Mesenteric fat pad (tissue), 1 donor: ENCODE data around the gene SEZ6L. TPM values are rescaled to one million over a fixed set of nuclear protein-coding genes. Genes with fewer than 3 reads are reported as not detected.

Experiments
- DNase-seq: peaks from one replicate; pipeline ENCODE4 v3.0.0-alpha.2; 2020; ENCODE audit warnings: low spot score
- total RNA-seq: library from RNA; stranded (reverse); fragmentation: NEBNext Ultra II Directional; extraction: Animal tissue kit (Norgen Biotek cat#: 25700); gene quantifications from one replicate; pipeline ENCODE4 v1.2.1, GENCODE V29; 2021
- donor health status: DM: yes; HTN: yes; CAD: no.

SEZ6L gene
- total RNA-seq, 1 donor from 2014 or later = not detected

DNA sequence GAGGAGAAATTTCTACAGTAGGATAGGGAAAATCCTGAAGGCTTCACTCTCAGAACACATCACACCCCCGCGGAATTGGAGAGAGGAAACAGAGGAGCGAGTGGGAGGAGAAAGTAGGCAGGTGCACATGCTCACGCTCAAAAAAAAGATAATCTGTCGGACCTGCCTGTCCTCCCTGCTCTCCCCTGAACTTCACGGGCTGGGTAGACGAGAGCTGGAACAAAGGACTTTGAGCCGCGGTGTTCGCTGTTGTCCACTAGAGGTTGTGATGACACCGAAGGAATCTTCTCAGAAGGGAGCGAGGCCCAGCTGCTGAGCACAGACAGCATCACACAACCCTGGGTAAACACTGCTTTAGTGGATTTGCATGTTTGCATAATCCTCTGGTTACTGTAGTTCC, 5.0 kb downstream of the SEZ6L start:
- DNase-seq = no peak

- no peak for DNase-seq
Observed at GRCh38 chr22:26182723-26183122, 13.5 kb downstream of the SEZ6L start.

DNA sequence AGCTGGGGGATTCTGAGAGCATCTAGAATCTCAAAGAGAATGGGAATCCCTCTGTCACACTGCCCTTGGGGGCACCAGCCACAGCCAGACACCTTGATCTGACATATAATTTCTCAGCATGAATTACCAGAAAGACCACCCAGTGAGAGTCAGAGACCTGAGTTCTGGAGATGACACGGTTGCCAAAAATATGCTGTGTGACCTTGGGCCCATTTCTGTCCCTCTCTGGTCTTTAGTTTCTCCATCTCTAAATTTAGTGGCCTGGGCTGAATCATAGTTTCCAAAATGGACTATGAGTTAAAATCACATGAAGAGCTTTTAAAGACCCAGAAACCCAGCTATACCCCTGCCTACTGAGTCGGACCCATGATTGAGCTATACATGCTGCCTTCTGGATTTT, 15.9 kb downstream of the SEZ6L start:
- no peak for DNase-seq

GRCh38 chr22:26188341-26188740, 19.1 kb downstream of the SEZ6L start:
- DNase-seq = no peak

- DNase-seq = no peak
Observed at GRCh38 chr22:26194313-26194712, 25.1 kb downstream of the SEZ6L start.

DNA sequence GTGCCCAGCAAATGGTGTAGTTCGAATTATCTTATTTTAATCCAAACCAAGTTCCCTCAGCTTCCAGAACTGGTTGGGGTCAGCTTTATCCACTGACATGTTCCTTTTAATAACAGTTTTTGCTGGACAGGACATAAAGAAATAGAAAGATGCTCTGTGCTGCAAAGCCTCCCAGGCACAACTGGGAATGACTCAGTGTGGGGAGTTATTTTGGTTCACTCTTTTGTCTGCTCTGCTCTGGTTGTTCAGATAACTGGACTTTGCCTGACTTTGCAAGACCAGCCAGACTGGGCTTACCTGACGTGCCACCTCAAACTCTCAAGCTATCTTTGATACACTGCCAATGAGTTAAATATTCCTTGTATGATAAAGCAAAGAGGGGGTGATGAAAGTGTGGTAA, 25.6 kb downstream of the SEZ6L start:
- no peak for DNase-seq

DNA sequence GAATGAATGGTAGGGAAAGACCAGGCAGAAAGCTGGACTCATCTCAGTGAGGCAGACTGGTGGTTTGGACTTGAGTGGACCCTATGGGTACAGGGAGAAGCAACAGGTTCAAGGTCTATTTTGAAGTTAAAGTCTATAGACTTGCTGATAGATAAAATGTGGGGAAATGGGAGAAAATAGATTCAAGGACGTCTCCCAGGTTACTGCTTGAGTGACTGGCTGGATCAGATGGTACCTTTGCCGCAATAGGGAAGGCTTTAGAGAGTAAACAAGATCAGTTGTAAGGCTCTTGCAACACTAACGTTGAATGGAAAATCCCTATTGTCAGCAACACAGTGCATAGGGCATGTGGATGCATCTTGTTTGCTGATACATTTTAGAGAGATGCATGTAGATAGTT, 27.4 kb downstream of the SEZ6L start:
- no peak for DNase-seq

DNA sequence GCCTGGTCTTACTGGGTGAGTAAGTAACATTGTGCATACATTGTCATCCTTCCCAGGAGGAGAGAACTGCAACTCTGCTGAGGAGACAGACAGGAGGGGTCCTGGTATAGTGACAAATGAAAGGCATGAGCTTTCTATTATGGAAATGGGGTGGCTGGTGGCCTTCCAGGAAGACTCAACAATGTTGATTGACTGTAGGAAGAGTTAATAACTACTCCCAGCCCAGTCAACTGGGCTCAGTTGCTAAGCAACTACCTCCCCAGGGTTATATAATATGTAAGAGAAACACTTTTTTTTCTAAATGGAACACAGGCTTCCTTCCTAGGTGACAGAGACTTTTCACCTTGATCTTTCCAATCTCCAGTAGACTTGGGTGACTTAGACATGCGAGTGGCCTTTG, 28.2 kb downstream of the SEZ6L start:
- DNase-seq = no peak

DNA sequence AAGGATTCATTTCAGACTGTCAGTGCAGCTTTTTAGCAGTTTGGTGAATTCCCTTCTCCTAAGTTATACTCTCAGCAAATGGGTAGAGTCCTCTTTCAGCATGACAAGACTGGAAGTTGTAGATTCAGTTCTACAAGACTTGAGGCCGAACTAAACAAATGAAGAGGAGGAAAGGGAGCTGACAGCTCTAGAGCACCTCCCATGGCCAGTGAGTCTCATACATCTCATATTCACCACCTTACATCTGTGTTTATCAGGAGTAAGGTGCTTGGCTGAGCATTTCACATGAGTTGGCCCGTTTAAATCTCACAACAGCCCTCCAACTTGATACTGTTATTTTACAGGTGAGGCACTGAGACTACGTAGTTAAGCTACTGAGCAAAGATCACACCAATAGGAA, 30.4 kb downstream of the SEZ6L start:
- DNase-seq = no peak

DNA sequence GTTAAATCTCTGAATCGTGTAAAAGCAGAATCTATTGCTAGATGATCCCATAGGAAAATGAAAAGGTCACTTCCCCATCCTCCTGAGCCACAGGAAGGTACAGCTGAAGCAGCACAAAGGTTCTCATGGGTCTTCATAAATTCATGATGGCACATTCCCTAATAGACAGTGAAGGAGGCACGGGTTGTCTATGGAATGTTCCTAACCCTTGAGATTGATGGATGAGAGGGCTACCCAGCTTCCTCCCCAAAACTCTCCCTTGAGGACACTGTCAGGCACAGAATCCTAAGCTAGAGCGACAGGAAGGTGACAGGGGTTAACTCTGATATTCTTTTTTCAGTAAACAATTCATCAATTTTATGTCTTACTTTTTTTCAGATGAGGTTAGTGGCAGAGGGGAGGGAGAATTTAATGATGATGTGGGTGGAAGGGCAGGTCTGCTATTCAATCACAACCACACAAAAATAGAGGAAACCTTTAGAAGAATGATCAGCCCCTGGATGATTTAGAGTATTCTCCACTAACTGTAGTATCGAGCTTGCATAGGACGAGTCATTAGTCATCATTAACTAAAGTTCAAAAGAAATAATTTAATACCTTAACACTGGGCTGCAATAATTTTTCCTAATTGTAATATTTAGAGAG, 33.1 kb downstream of the SEZ6L start:
- DNase-seq = no peak

GRCh38 chr22:26205494-26205893, 36.2 kb downstream of the SEZ6L start:
- no peak for DNase-seq

DNA sequence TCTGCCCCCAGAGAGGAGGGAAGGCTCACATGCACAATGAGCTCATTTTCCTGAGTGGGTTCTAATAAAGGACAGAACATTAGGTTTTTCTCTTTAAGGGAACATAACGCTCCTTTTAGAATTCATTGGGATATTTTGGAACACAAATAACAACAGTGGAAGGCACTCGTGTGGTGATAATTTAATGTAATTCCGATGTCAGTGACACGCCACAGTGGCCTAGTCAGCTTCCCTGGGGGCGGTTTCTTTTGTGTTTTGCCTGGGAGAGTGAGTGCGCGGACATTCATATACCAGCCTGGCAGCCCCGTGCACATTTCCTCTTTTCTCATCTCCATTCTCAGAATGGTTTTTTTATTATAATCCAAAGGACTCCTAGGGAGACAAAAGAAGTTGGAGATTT, 41.1 kb downstream of the SEZ6L start:
- DNase-seq = no peak

DNA sequence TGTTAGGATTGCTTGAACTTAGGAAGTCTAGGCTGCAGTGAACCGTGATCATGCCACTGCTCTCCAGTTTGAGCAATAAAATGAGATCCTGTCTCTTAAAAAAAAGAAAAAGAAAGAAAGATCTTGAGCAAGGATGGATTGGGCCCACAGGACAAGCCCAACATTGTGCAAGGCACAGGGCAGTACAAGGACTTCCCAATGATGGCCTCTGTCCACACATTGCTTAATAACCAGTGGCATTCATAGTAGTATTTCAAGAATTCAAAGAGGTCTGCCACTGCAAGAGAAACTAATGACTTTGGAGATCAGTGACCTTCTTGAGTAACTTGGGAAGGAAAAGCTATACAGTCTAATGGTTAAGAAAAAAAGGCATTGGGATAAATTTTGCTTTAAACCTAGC, 44.6 kb downstream of the SEZ6L start:
- DNase-seq = no peak

- no peak for DNase-seq
Observed at GRCh38 chr22:26214466-26214865, 45.2 kb downstream of the SEZ6L start.

GRCh38 chr22:26215736-26216135, 46.5 kb downstream of the SEZ6L start:
- no peak for DNase-seq

GRCh38 chr22:26225207-26225606, 55.9 kb downstream of the SEZ6L start:
- DNase-seq = no peak

DNA sequence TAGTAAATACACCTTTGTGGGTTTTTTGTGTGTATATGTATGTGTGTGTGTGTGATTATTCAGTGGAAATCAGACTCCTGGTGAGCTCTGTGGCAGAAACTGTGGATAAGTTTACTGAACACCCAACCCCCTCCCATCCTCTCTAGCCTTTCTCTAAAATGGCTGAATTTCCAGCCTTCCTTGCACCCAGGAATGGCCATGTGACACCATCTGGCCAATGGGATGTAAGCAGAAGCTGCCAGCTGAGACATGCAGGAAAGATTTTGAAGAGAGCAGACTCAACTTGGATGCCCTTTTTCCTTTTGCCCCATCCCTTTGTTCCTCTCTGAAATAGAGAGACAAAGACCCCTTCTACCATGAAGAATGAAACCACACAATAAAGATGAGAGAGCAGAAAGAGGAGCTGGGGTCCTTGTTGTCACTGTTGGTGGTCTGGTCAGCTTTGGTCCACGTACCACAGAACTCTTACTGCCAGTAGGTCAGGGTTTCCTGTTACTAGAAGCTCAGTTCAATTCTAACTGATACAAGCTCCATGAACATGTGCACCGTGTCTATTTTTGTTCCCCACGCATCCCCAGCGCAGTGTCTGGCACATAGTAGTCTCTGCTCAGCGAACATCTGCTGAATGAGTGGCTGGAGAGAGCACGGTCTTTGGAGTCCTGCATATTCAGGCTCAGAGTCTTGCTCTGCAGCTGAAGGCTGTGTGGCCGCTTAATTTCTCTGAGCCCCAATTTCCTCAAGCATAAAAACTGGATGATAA, 57.5 kb downstream of the SEZ6L start:
- DNase-seq = no peak

- no peak for DNase-seq
Observed at GRCh38 chr22:26229910-26230309, 60.6 kb downstream of the SEZ6L start.

- no peak for DNase-seq
Observed at GRCh38 chr22:26234296-26234695, 65.0 kb downstream of the SEZ6L start.

DNA sequence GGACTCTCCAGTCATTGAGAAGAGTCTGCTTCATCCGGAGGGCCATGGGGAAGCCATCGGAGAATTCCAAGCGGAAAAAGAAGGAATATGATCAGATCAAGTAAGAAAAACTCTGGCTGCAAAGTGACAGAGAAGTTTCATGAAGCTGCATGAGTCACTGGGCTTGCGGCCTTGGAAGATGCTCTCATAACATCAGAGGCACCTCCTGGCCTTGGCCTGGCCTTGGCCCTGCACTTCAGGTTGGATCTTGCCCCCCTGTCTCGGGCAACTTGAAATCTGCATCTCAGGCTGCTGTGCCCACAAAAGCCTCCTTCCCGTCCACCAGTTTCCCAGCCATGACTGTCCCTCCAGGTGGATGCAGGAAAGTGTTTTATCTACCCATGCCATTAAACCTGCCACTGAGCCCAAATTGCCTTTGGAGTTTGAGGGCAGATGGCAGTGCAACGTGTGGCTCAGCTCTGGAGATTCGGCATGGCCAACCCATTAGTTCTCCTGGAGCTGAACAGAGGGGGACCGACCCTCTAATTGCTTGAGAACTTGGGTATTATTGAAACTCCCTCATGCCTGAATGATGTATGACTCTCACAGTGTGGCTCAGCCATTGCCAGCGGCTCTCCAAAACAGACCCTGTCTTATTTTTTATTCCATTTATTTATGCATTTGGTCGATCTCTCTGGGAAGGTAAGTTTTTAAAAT, 66.7 kb downstream of the SEZ6L start:
- DNase-seq = no peak

DNA sequence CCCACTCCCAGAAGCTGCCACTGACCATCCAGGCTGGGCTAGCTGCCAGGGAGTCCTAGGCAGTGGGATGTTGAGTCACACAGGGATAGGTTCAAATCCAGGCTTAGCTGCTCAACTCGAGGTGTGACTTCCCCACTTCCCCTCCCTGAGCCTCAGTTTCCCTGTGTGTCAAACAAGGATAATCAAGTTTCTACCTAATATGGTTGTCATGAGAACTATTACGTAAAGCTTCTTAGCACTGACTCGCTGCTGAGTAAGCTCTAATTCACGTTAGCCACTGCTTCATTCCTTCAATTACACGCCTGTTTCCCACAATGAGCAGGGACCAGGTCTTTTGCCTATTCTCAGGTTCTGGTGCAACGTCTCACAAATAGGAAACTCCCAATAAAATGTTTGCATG, 67.7 kb downstream of the SEZ6L start:
- no peak for DNase-seq

GRCh38 chr22:26238596-26238995, 69.3 kb downstream of the SEZ6L start:
- no peak for DNase-seq

GRCh38 chr22:26239581-26239980, 70.3 kb downstream of the SEZ6L start:
- no peak for DNase-seq
